ENCODE results near the gene LTB4R. TPM values are rescaled to one million over a fixed set of nuclear protein-coding genes. Genes with fewer than 3 reads are reported as not detected.

Gene LTB4R
- total RNA-seq, 1 donor from 2014 or later, result 8.4 TPM

DNA sequence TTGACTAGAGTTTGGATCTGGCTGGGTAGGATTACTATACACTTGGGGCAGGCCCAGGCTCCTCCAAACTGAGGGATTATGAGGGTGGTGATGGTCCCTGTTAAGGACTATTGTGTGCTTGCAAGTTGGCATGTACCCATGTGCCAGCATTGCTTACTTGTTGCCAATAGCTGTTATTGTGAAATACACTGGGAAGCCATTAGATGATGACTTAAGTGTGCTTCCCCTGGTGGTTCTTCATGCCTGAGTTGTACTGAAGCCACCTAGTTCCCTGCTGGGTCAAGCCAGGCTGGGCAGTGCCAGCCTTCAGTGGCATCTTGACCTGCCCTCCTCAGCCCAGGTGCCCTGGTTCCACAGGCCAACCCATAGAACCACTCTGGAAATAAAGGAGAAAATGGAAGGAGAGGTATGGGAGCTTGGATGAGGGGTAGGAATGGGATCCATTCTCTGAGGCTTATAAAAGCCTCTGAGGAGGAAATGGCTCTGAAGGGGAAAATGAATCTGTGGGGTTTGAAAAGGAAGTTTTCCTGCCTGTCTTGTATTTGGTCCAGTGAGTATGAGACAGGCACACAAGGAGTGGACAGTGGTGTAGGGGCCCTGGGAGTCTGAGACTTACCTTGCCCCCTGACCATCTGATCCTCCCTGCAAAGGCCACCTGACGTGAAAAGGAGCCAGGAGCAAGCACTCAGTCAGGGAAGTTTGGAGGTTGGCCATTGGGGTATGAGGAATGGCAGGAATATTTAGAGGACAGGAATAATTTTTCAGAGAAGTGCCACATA, 724 bp downstream of the LTB4R start:
- no peak for DNase-seq (ENCODE audit: low spot score, unreplicated experiment)
- peaks cover 11% of the 10 kb centered on the region for H3K27me3 Mint-ChIP-seq

GRCh38 chr14:24312736-24313507, 1.6 kb downstream of the LTB4R start:
- no peak overlapping the region for H3K4me3 Mint-ChIP-seq (ENCODE audit: low read depth)
- peaks cover 20% of the 10 kb centered on the region for H3K27me3 Mint-ChIP-seq

More for the DNA sequence above, 724 bp downstream of the LTB4R start:
- H3K36me3 Mint-ChIP-seq (ENCODE audit: insufficient read depth), result no peaks in the 10 kb centered on the region
- peaks cover 13% of the 10 kb centered on the region for H3K4me1 Mint-ChIP-seq (ENCODE audit: low read depth)
- no peak for TF ChIP-seq CTCF (IDR thresholded peaks at IDR 0.05; ENCODE audit: unreplicated experiment)
- no peaks in the 10 kb centered on the region for H3K9me3 Mint-ChIP-seq (ENCODE audit: low read depth)
- no peak overlapping the region for H3K4me3 Mint-ChIP-seq (ENCODE audit: low read depth)
- no peak overlapping the region for H3K27ac Mint-ChIP-seq

DNA sequence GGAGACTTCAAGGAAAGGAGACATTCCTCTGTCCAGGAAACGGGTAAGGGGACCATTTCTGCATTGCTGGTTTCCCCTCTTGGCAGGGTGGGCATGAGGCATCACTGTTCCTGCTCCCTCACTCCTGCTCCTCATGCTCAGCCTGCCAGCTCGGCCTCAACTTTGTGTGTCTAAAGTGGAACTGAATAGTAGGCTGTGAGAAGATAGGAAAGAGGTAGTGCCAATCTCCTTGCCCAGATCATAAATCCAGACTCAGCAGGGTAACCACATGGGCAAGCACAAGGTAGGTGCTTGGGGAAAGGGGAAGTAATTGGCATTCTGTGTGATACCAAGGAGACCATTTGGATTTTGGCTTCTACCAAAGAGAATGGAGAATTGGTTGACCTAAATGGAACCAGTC, 2.6 kb downstream of the LTB4R start:
- H3K4me3 Mint-ChIP-seq (ENCODE audit: low read depth), result no peak overlapping the region
- no peaks in the 10 kb centered on the region for H3K9me3 Mint-ChIP-seq (ENCODE audit: low read depth)
- no peak overlapping the region for H3K27ac Mint-ChIP-seq
- no peaks in the 10 kb centered on the region for H3K4me1 Mint-ChIP-seq (ENCODE audit: low read depth)
- DNase-seq (ENCODE audit: low spot score, unreplicated experiment), result no peak
- no peaks in the 10 kb centered on the region for H3K36me3 Mint-ChIP-seq (ENCODE audit: insufficient read depth)
- peaks cover 29% of the 10 kb centered on the region for H3K27me3 Mint-ChIP-seq
- TF ChIP-seq CTCF (IDR thresholded peaks at IDR 0.05; ENCODE audit: unreplicated experiment), result no peak

More at GRCh38 chr14:24312736-24313507, 1.6 kb downstream of the LTB4R start:
- no peak for TF ChIP-seq CTCF (IDR thresholded peaks at IDR 0.05; ENCODE audit: unreplicated experiment)
- no peak overlapping the region for H3K27ac Mint-ChIP-seq
- no peaks in the 10 kb centered on the region for H3K36me3 Mint-ChIP-seq (ENCODE audit: insufficient read depth)
- peaks cover 4% of the 10 kb centered on the region for H3K4me1 Mint-ChIP-seq (ENCODE audit: low read depth)
- H3K9me3 Mint-ChIP-seq (ENCODE audit: low read depth), result no peaks in the 10 kb centered on the region
- DNase-seq (ENCODE audit: low spot score, unreplicated experiment), result no peak

DNA sequence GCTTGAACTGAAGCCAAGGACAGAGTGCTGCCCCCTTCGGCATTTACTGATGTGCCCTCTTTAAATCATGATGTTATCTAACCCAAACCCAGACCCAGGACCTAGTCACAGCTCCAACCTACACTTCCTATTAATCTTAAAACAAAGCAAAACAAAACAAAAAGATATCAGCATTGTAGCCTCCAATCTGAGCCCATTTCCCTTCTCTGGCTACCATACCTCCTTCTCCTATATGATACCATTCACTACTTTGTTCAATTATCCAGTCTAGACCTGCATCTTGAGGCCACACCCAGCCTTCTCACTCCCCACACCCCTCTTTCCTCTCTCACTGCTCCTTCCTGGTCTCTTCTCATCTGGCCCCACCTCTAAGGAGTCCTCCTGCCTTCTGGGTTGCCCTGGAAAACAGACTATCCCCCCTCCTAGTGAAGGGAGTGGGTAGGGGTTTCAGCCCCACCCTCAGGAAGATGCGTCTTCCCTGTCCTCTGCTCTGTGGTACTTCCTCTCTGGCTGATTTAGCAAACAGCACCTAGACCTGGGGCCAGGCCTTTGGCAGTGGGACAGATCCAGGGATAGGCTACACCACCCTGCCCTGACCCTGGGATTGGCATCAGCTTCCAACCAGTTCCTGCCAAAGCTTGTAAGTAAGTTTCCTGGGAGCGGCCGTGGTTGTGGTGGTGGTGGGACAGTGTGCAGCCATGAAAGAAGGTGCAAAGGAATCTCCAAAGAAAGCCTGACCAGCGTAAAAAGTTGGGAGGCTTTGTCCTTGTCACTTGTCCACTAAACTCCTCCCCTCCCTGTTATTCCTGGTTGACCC, 3.3 kb downstream of the LTB4R start:
- no peaks in the 10 kb centered on the region for H3K4me1 Mint-ChIP-seq (ENCODE audit: low read depth)
- H3K9me3 Mint-ChIP-seq (ENCODE audit: low read depth), result no peaks in the 10 kb centered on the region
- peaks cover 36% of the 10 kb centered on the region for H3K27me3 Mint-ChIP-seq
- no peak for TF ChIP-seq CTCF (IDR thresholded peaks at IDR 0.05; ENCODE audit: unreplicated experiment)
- no peak overlapping the region for H3K4me3 Mint-ChIP-seq (ENCODE audit: low read depth)
- H3K27ac Mint-ChIP-seq, result no peak overlapping the region
- H3K36me3 Mint-ChIP-seq (ENCODE audit: insufficient read depth), result no peaks in the 10 kb centered on the region
- DNase-seq (ENCODE audit: low spot score, unreplicated experiment), result no peak
